Muscle of arm (tissue), 12 donors: Measurements from ENCODE around the gene UBN2. TPM values are rescaled to one million over a fixed set of nuclear protein-coding genes. Genes with fewer than 3 reads are reported as not detected.
"Not testable (repeated sequence)": the region's sequence is repeated elsewhere in the genome, so short reads cannot be mapped to it uniquely, and the experiment has no call there.

Source experiments
- DNase-seq: peaks from one replicate; pipeline ENCODE4 v3.0.0-alpha.2; 2013
- polyA plus RNA-seq, 12 donors: library from polyadenylated mRNA; unstranded; fragments of 120-200 nt; gene quantifications; one replicate each; pipeline ENCODE4 v1.2.1, GENCODE V29; 2013; ENCODE audit not compliant: insufficient read length in 12 of 12

Gene UBN2
- polyA plus RNA-seq, 12 donors: 7.9 to 18.5 (median 11.5) TPM; not detected in 1

- no peak for DNase-seq
Measured at GRCh38 chr7:139294241-139294640, 63.2 kb downstream of the UBN2 start.

- no peak for DNase-seq
Measured at GRCh38 chr7:139294951-139295575, 64.0 kb downstream of the UBN2 start.

- DNase-seq: no peak
Measured at GRCh38 chr7:139297795-139298194, 66.8 kb downstream of the UBN2 start.

- DNase-seq: no peak
Measured at GRCh38 chr7:139299296-139299695, 68.3 kb downstream of the UBN2 start.

- DNase-seq: no peak
Measured at GRCh38 chr7:139300390-139300789, 69.4 kb downstream of the UBN2 start.

- no peak for DNase-seq
Measured at GRCh38 chr7:139304517-139304916, 73.5 kb downstream of the UBN2 start.

- DNase-seq: no peak
Measured at GRCh38 chr7:139317939-139318505, 87.0 kb downstream of the UBN2 start.

GRCh38 chr7:139321071-139321745 lies 90.2 kb downstream of the UBN2 start:
- no peak for DNase-seq

GRCh38 chr7:139324709-139325108 lies 93.7 kb downstream of the UBN2 start:
- not testable (repeated sequence) for DNase-seq

- DNase-seq: no peak
Measured at GRCh38 chr7:139328375-139328774, 97.3 kb downstream of the UBN2 start.

- no peak for DNase-seq
Measured at GRCh38 chr7:139329119-139329518, 98.1 kb downstream of the UBN2 start.

GRCh38 chr7:139330333-139331030 lies 99.4 kb downstream of the UBN2 start:
- no peak for DNase-seq

GRCh38 chr7:139332697-139333359 lies 101.8 kb downstream of the UBN2 start:
- no peak for DNase-seq

- DNase-seq: not testable (repeated sequence)
Measured at GRCh38 chr7:139333443-139333842, 102.4 kb downstream of the UBN2 start.

GRCh38 chr7:139334399-139335150 lies 103.5 kb downstream of the UBN2 start:
- no peak for DNase-seq

- no peak for DNase-seq
Measured at GRCh38 chr7:139339025-139339424, 108.0 kb downstream of the UBN2 start.

GRCh38 chr7:139339698-139340036 lies 108.6 kb downstream of the UBN2 start:
- DNase-seq: no peak

GRCh38 chr7:139340037-139340807 lies 109.2 kb downstream of the UBN2 start:
- peak; percentile 100 for DNase-seq

GRCh38 chr7:139340808-139341057 lies 109.7 kb downstream of the UBN2 start:
- DNase-seq: no peak

- peak; percentile 95 for DNase-seq
Measured at GRCh38 chr7:139341058-139341775, 110.2 kb downstream of the UBN2 start, which contains the start of gene FMC1. Gene FMC1 (plus strand): TSS chr7:139341337. CDS start chr7:139341385, 48 bp downstream.
